GM04504 (cell line): ENCODE measurements around the gene DENND1B.

Source experiments
- DNase-seq: peaks from one replicate; pipeline ENCODE4 v3.0.0-alpha.2; 2012; ENCODE audit warnings: low read depth

The DENND1B gene

GRCh38 chr1:197683895-197684553 lies 91.3 kb downstream of the DENND1B start:
- no peak for DNase-seq

- DNase-seq: no peak
Measured at GRCh38 chr1:197683280-197683679, 92.0 kb downstream of the DENND1B start.

- no peak for DNase-seq
Measured at GRCh38 chr1:197680311-197680710, 95.0 kb downstream of the DENND1B start.

- no peak for DNase-seq
Measured at GRCh38 chr1:197677752-197678295, 97.5 kb downstream of the DENND1B start.

- no peak for DNase-seq
Measured at GRCh38 chr1:197677313-197677712, 98.0 kb downstream of the DENND1B start.

GRCh38 chr1:197675583-197676208 lies 99.6 kb downstream of the DENND1B start:
- no peak for DNase-seq

- no peak for DNase-seq
Measured at GRCh38 chr1:197674286-197674685, 101.0 kb downstream of the DENND1B start.

- DNase-seq: no peak
Measured at GRCh38 chr1:197673292-197673691, 102.0 kb downstream of the DENND1B start.

- no peak for DNase-seq
Measured at GRCh38 chr1:197672347-197672746, 102.9 kb downstream of the DENND1B start.

- DNase-seq: no peak
Measured at GRCh38 chr1:197671920-197672319, 103.4 kb downstream of the DENND1B start.

GRCh38 chr1:197671140-197671539 lies 104.1 kb downstream of the DENND1B start:
- no peak for DNase-seq

GRCh38 chr1:197666769-197667285 lies 108.5 kb downstream of the DENND1B start:
- no peak for DNase-seq

- DNase-seq: no peak
Measured at GRCh38 chr1:197664391-197664790, 110.9 kb downstream of the DENND1B start.

GRCh38 chr1:197663162-197663953 lies 111.9 kb downstream of the DENND1B start:
- DNase-seq: no peak

- no peak for DNase-seq
Measured at GRCh38 chr1:197660389-197660788, 114.9 kb downstream of the DENND1B start.

GRCh38 chr1:197659171-197659570 lies 116.1 kb downstream of the DENND1B start:
- DNase-seq: no peak

- no peak for DNase-seq
Measured at GRCh38 chr1:197649188-197649587, 126.1 kb downstream of the DENND1B start.

GRCh38 chr1:197638316-197638715 lies 137.0 kb downstream of the DENND1B start:
- DNase-seq: no peak

GRCh38 chr1:197637406-197637805 lies 137.9 kb downstream of the DENND1B start:
- no peak for DNase-seq

GRCh38 chr1:197633447-197634078 lies 141.7 kb downstream of the DENND1B start:
- DNase-seq: no peak

- no peak for DNase-seq
Measured at GRCh38 chr1:197632651-197633050, 142.6 kb downstream of the DENND1B start.

GRCh38 chr1:197632005-197632404 lies 143.3 kb downstream of the DENND1B start:
- no peak for DNase-seq
